Prostate gland (tissue), 2 donors: ENCODE data around the gene ADAMTS12.

Source experiments
- POLR2A ChIP-seq: fragments of 450-650 bp; IDR thresholded peaks from one replicate; pipeline ENCODE4 v1.6.1; 2016; ENCODE audit warnings: antibody characterized with exemption, mild to moderate bottlenecking
- TF ChIP-seq, protein P1 (sequence below), 4 experiments: fragments of 200-600 bp in 2 of 4; fragments of 450-650 bp in 2 of 4; sonication (generic) in 2 of 4; IDR thresholded peaks; 1 replicate in 3 of 4; 2 replicates in 1 of 4; pipeline ENCODE4 v1.5.1; 2016 to 2019; ENCODE audit warnings: antibody characterized with exemption in 4 of 4, mild to moderate bottlenecking in 2 of 4, moderate library complexity in 2 of 4

DNA sequence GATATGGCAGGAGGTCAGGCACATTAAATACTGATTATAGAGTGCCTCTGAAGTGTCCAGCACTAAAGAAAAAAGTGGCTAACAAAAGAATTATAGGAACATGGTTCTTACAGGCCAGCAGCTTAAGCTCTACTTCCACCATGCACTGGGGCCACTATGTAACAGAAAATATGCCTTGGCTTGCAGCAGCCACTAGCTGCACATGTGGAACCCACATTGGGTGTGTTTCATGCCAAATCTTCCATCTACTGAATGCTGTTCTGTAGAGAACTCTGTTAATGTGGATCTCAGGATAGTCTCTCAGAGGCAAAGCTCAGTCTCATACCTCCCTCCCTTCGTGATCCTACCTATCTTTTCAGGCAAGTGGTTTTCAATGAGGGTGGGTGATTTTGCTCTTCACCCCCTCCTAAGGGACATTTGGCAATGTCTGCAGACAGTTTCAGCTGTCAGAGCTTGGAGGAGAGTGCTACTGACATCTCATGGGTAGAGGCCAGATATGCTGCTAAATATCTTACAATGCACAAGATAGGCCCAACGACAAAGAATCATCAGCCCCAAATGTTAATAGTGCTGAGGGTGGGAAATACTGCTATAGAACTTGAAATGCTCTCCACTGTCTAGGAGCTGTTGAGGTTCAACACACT is 232.1 kb downstream of the ADAMTS12 start:
- TF ChIP-seq POLR2A = no peak
- TF ChIP-seq, protein P1, sequence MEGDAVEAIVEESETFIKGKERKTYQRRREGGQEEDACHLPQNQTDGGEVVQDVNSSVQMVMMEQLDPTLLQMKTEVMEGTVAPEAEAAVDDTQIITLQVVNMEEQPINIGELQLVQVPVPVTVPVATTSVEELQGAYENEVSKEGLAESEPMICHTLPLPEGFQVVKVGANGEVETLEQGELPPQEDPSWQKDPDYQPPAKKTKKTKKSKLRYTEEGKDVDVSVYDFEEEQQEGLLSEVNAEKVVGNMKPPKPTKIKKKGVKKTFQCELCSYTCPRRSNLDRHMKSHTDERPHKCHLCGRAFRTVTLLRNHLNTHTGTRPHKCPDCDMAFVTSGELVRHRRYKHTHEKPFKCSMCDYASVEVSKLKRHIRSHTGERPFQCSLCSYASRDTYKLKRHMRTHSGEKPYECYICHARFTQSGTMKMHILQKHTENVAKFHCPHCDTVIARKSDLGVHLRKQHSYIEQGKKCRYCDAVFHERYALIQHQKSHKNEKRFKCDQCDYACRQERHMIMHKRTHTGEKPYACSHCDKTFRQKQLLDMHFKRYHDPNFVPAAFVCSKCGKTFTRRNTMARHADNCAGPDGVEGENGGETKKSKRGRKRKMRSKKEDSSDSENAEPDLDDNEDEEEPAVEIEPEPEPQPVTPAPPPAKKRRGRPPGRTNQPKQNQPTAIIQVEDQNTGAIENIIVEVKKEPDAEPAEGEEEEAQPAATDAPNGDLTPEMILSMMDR (IDR thresholded peaks at IDR 0.05) = no peak
